ENCODE data around the gene BATF2. TPM values are rescaled to one million over a fixed set of nuclear protein-coding genes. Genes with fewer than 3 reads are reported as not detected.

BATF2 gene
- total and polyA plus RNA-seq, 2 donors (not counting 3 experiments of a cell fraction or from before 2014, with no cell fraction given), result 0.75 TPM

- no peaks in the 10 kb centered on the region for H4K20me1 ChIP-seq (replicated peaks; ENCODE audit: control insufficient read depth, extremely low read depth, insufficient read depth, low read length)
- no peaks in the 10 kb centered on the region for H3K4me1 ChIP-seq (ENCODE audit: control insufficient read depth, extremely low read depth, insufficient read depth, low read length)
- H3K4me2 ChIP-seq (ENCODE audit: insufficient read depth, low read length), result no peak overlapping the region
- H3K79me2 ChIP-seq (ENCODE audit: control insufficient read depth, insufficient read depth, low read length), result no peaks in the 10 kb centered on the region
- ChIA-PET POLR2A (no interaction called here), CTCF (interaction anchor here (2.5 kb wide), 1 partner anchor 20 kb away, joined by 9 read pairs; the partner anchor contains the start of gene ARL2)
- TF ChIP-seq POLR2A (IDR thresholded peaks at IDR 0.05; ENCODE audit: low read depth, low read length), result no peak
- FAIRE-seq (no peak), DNase-seq (ENCODE audit: low read depth, low spot score) (no peak)
- no TSS peak for BruUV-seq (replicated peaks)
- intact Hi-C loops (cut with micrococcal nuclease), result no loop called here
- no peak overlapping the region for H3K4me3 ChIP-seq (replicated peaks in 1 of 3; ENCODE audit: insufficient read depth in 1 of 3, low read depth in 1 of 3, low read length in 3 of 3)
- H3K9me1 ChIP-seq (replicated peaks; ENCODE audit: control insufficient read depth, extremely low read depth, insufficient read depth, low read length), result no peaks in the 10 kb centered on the region
- dilution Hi-C loops (cut with MboI; ENCODE audit: extremely low pct_ligation_motif_present, low sequenced_read_pairs), result no loop called here
- no peak overlapping the region for H3K27ac ChIP-seq (ENCODE audit: insufficient read depth, low read depth, low read length)
- H3K9ac ChIP-seq (replicated peaks; ENCODE audit: extremely low read depth, insufficient read depth, low read length), result no peak overlapping the region
- no peaks in the 10 kb centered on the region for H3K27me3 ChIP-seq (ENCODE audit: control insufficient read depth in 2 of 2, insufficient read depth in 2 of 2, low read length in 2 of 2)
- H3K36me3 ChIP-seq (ENCODE audit: control insufficient read depth in 2 of 2, extremely low read depth in 1 of 2, insufficient read depth in 2 of 2, low read length in 2 of 2), result peaks cover 2 to 17% of the 10 kb centered on the region in 2 experiments
- H2AFZ ChIP-seq (ENCODE audit: low read depth, low read length), result no peak overlapping the region
- H3K9me3 ChIP-seq (replicated peaks; ENCODE audit: control insufficient read depth, insufficient read depth, low read length), result no peaks in the 10 kb centered on the region
Measured at GRCh38 chr11:65034423-65034822, 37.7 kb upstream of the BATF2 start.

DNA sequence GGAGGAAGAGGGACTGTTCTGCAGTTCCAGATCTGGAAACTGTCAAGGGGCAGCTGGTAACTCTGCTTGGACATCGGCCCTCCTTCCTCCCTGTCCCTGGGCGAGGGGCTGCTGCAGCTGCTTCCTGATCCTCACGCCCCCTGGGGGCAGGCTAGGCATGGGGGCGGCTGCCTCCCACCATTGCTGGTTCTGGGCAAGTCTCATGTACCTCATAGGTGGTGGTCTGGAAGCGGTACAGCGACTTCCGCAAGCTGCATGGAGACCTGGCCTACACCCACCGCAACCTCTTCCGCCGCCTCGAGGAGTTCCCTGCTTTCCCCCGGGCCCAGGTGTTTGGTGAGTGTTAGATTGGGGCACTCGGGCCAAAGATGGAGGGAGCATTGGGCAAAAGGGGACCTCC, 35.4 kb upstream of the BATF2 start:
- intact Hi-C loops (cut with micrococcal nuclease), result no loop called here
- DNase-seq (ENCODE audit: low read depth, low spot score), result no peak
- Histone ChIP-seq H3K9me3 (replicated peaks; ENCODE audit: control insufficient read depth, insufficient read depth, low read length) (no peaks in the 10 kb centered on the region), H3K9me1 (replicated peaks; ENCODE audit: control insufficient read depth, extremely low read depth, insufficient read depth, low read length) (no peaks in the 10 kb centered on the region), H3K9ac (replicated peaks; ENCODE audit: extremely low read depth, insufficient read depth, low read length) (no peak overlapping the region), H3K27me3 (ENCODE audit: control insufficient read depth in 2 of 2, insufficient read depth in 2 of 2, low read length in 2 of 2) (no peaks in the 10 kb centered on the region), H3K4me1 (ENCODE audit: control insufficient read depth, extremely low read depth, insufficient read depth, low read length) (peaks cover 8% of the 10 kb centered on the region), H3K36me3 (ENCODE audit: control insufficient read depth in 2 of 2, extremely low read depth in 1 of 2, insufficient read depth in 2 of 2, low read length in 2 of 2) (peaks cover 2 to 13% of the 10 kb centered on the region in 2 experiments), H3K4me2 (ENCODE audit: insufficient read depth, low read length) (no peak overlapping the region), H3K79me2 (ENCODE audit: control insufficient read depth, insufficient read depth, low read length) (no peaks in the 10 kb centered on the region), H3K27ac (ENCODE audit: insufficient read depth, low read depth, low read length) (no peak overlapping the region), H3K4me3 (replicated peaks in 1 of 3; ENCODE audit: insufficient read depth in 1 of 3, low read depth in 1 of 3, low read length in 3 of 3) (no peak overlapping the region), H4K20me1 (replicated peaks; ENCODE audit: control insufficient read depth, extremely low read depth, insufficient read depth, low read length) (no peaks in the 10 kb centered on the region), H2AFZ (ENCODE audit: low read depth, low read length) (no peak overlapping the region)
- CTCF ChIA-PET, result interaction anchor here (1.2 to 2.5 kb wide), 2 partner anchors 14 to 18 kb away, joined by 3 to 9 read pairs; partner anchors contain the start of gene ARL2
- BruUV-seq (replicated peaks), result no TSS peak
- dilution Hi-C loops (cut with MboI; ENCODE audit: extremely low pct_ligation_motif_present, low sequenced_read_pairs), result no loop called here
- POLR2A ChIA-PET, result no interaction called here
- no peak for FAIRE-seq
- TF ChIP-seq GATA2 (IDR thresholded peaks at IDR 0.05; ENCODE audit: insufficient read depth, insufficient read length, low read depth, low read length) (no peak), FOS (IDR thresholded peaks at IDR 0.05; ENCODE audit: borderline replicate concordance, insufficient read depth, low read length) (no peak), EZH2 (IDR thresholded peaks at IDR 0.05; ENCODE audit: borderline replicate concordance, low read depth, low read length, severe bottlenecking) (no peak), JUN (IDR thresholded peaks at IDR 0.05; ENCODE audit: borderline replicate concordance, insufficient read depth, insufficient read length, low read depth) (no peak), POLR2AphosphoS5 (IDR thresholded peaks at IDR 0.05; ENCODE audit: insufficient read depth, low read depth, low read length) (no peak), MYC (IDR thresholded peaks at IDR 0.05; ENCODE audit: low read depth, low read length) (no peak), POLR2A (IDR thresholded peaks at IDR 0.05; ENCODE audit: low read depth, low read length) (no peak)
- TF ChIP-seq, protein P1, sequence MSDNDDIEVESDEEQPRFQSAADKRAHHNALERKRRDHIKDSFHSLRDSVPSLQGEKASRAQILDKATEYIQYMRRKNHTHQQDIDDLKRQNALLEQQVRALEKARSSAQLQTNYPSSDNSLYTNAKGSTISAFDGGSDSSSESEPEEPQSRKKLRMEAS (IDR thresholded peaks at IDR 0.05; ENCODE audit: insufficient read depth, insufficient read length), result no peak
- TF ChIP-seq, protein P2, sequence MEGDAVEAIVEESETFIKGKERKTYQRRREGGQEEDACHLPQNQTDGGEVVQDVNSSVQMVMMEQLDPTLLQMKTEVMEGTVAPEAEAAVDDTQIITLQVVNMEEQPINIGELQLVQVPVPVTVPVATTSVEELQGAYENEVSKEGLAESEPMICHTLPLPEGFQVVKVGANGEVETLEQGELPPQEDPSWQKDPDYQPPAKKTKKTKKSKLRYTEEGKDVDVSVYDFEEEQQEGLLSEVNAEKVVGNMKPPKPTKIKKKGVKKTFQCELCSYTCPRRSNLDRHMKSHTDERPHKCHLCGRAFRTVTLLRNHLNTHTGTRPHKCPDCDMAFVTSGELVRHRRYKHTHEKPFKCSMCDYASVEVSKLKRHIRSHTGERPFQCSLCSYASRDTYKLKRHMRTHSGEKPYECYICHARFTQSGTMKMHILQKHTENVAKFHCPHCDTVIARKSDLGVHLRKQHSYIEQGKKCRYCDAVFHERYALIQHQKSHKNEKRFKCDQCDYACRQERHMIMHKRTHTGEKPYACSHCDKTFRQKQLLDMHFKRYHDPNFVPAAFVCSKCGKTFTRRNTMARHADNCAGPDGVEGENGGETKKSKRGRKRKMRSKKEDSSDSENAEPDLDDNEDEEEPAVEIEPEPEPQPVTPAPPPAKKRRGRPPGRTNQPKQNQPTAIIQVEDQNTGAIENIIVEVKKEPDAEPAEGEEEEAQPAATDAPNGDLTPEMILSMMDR (IDR thresholded peaks at IDR 0.05; ENCODE audit: extremely low read depth in 1 of 2, insufficient read depth in 1 of 2, low read depth in 1 of 2, low read length in 2 of 2), result no peak
